OCI-LY7 (cell line): ENCODE measurements around the gene PITPNC1. TPM values are rescaled to one million over a fixed set of nuclear protein-coding genes. Genes with fewer than 3 reads are reported as not detected.
"Not testable (repeated sequence)": the region's sequence is repeated elsewhere in the genome, so short reads cannot be mapped to it uniquely, and the experiment has no call there.

ENCODE experiments used
- BruUV-seq: library from RNA; stranded (reverse); fragments of 400-500 nt; replicated peaks from 2 replicates; lab custom pipeline; 2021; lab: Mats Ljungman, UMichigan
- CTCF ChIA-PET: fragments of 300-600 bp; sonication (Branson Sonifier 250); formaldehyde crosslinking; loops from one replicate; lab custom pipeline; 2022; ENCODE audit warnings: antibody characterized with exemption; ENCODE audit not compliant: unreplicated experiment; lab: Charles Lee
- POLR2A ChIA-PET: fragments of 300-600 bp; sonication (Branson Sonifier 250); formaldehyde crosslinking; loops from one replicate; lab custom pipeline; 2022; ENCODE audit warnings: antibody characterized with exemption; lab: Charles Lee
- DNase-seq: peaks from one replicate; pipeline ENCODE4 v3.0.0-alpha.2; 2015; ENCODE audit warnings: low spot score
- H2AFZ ChIP-seq: fragments of 200-600 bp; sonication (generic), shearing (Covaris generic); 2 replicates; pipeline ENCODE4 v1.6.1; 2014; ENCODE audit warnings: mild to moderate bottlenecking, antibody characterized with exemption, low read length, moderate library complexity
- H3K27ac ChIP-seq: fragments of 200-600 bp; sonication (generic); 2 replicates; pipeline ENCODE4 v1.5.1; 2014; ENCODE audit warnings: mixed run types, low read depth, mild to moderate bottlenecking, moderate library complexity, low read length, inconsistent platforms; ENCODE audit not compliant: poor library complexity, severe bottlenecking
- H3K36me3 ChIP-seq: fragments of 200-600 bp; sonication (generic); 2 replicates; pipeline ENCODE4 v1.6.1; 2014; ENCODE audit warnings: mild to moderate bottlenecking, antibody characterized with exemption, low read length, moderate library complexity, mixed read lengths; ENCODE audit not compliant: insufficient read depth
- H3K4me1 ChIP-seq: fragments of 200-600 bp; sonication (generic); 2 replicates; pipeline ENCODE4 v1.5.1; 2014; ENCODE audit warnings: mild to moderate bottlenecking, low read length; ENCODE audit not compliant: insufficient read depth, poor library complexity, severe bottlenecking
- H3K4me2 ChIP-seq: fragments of 200-600 bp; sonication (generic); 2 replicates; pipeline ENCODE4 v1.6.1; 2014; ENCODE audit warnings: mild to moderate bottlenecking, low read length
- H3K4me3 ChIP-seq: fragments of 200-600 bp; sonication (generic); 2 replicates; pipeline ENCODE4 v1.5.1; 2014; ENCODE audit warnings: mild to moderate bottlenecking, low read depth, low read length; ENCODE audit not compliant: poor library complexity, severe bottlenecking
- H3K79me2 ChIP-seq: fragments of 200-600 bp; sonication (generic); 2 replicates; pipeline ENCODE4 v1.6.1; 2016; ENCODE audit warnings: low read depth, mild to moderate bottlenecking, low read length, moderate library complexity, mixed read lengths; ENCODE audit not compliant: insufficient read depth
- H3K9me2 ChIP-seq: fragments of 200-600 bp; sonication (generic); 2 replicates; pipeline ENCODE4 v1.6.1; 2016; ENCODE audit warnings: mild to moderate bottlenecking, low read length, mixed read lengths; ENCODE audit not compliant: insufficient read depth
- H3K9me3 ChIP-seq: fragments of 200-600 bp; sonication (generic); 2 replicates; pipeline ENCODE4 v1.6.1; 2014; ENCODE audit warnings: mild to moderate bottlenecking, mixed run types, low read length, mixed read lengths
- H4K20me1 ChIP-seq: fragments of 200-600 bp; sonication (generic); 2 replicates; pipeline ENCODE4 v1.6.1; 2014; ENCODE audit warnings: mild to moderate bottlenecking, antibody characterized with exemption, low read length, moderate library complexity, mixed read lengths; ENCODE audit not compliant: insufficient read depth
- EZH2phosphoT487 ChIP-seq: fragments of 200-600 bp; sonication (generic); IDR thresholded peaks from 2 replicates; pipeline ENCODE4 v1.6.1; 2018; ENCODE audit warnings: low read depth, borderline replicate concordance, mild to moderate bottlenecking, mixed run types, antibody characterized with exemption, low read length, moderate library complexity, mixed read lengths
- intact Hi-C: fragments of 100-400 bp; cut with micrococcal nuclease; formaldehyde crosslinking; loops from one replicate; pipeline ENCODE4 v1.10.0; 2022; ENCODE audit not compliant: unreplicated experiment
- total RNA-seq, 2 experiments: library from RNA; depleted of rRNA in 1 of 2; stranded (reverse); fragments of >200 nt in 1 of 2; shearing (Covaris generic) in 1 of 2; gene quantifications; 2 replicates each; pipeline ENCODE4 v1.2.3, GENCODE V29; 2014 to 2022
- TF ChIP-seq, protein P1 (sequence below): fragments of 200-600 bp; sonication (generic); conservative IDR thresholded peaks from 2 replicates; pipeline ENCODE4 v1.5.1; 2014; ENCODE audit warnings: mild to moderate bottlenecking, antibody characterized with exemption, low read length, moderate library complexity, mixed read lengths

Gene PITPNC1
- total RNA-seq, 2 experiments from 2014 or later, result 14.3 to 21.1 TPM

DNA sequence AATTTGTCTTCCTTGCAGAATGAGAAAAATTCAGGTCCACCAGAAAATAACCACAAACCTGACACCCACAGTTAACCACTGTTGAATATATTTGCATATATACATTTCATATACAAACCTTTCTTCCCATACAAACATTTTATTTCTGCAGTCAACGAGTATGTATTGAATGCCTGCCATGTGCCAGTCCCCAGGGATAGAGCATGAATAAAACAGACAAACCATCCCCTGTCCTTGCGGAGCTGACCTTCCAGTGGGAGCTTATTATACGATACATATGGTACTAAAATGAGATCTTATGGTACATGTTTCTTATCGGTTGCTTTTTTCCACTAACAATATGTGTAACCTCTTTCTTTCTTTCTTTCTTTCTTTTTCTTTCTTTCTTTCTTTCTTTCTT lies 116.7 kb downstream of the PITPNC1 start:
- no peak for DNase-seq
- no peaks in the 10 kb centered on the region; the same call in 1 of the 2 replicates for H4K20me1 ChIP-seq
- CTCF ChIA-PET, result no interaction called here
- POLR2A ChIA-PET, result interaction anchor here (1.1 kb wide), 1 partner anchor 10 kb away, joined by 4 read pairs; no protein-coding TSS in a partner anchor
- no peaks in the 10 kb centered on the region for H3K9me3 ChIP-seq
- no TSS peak for BruUV-seq
- intact Hi-C loops, result no loop called here
- no peak overlapping the region for H3K4me3 ChIP-seq
- no peak overlapping the region for H3K27ac ChIP-seq
- H3K4me1 ChIP-seq, result no peaks in the 10 kb centered on the region
- H3K9me2 ChIP-seq, result no peaks in the 10 kb centered on the region
- no peak for TF ChIP-seq EZH2phosphoT487
- TF ChIP-seq, protein P1, sequence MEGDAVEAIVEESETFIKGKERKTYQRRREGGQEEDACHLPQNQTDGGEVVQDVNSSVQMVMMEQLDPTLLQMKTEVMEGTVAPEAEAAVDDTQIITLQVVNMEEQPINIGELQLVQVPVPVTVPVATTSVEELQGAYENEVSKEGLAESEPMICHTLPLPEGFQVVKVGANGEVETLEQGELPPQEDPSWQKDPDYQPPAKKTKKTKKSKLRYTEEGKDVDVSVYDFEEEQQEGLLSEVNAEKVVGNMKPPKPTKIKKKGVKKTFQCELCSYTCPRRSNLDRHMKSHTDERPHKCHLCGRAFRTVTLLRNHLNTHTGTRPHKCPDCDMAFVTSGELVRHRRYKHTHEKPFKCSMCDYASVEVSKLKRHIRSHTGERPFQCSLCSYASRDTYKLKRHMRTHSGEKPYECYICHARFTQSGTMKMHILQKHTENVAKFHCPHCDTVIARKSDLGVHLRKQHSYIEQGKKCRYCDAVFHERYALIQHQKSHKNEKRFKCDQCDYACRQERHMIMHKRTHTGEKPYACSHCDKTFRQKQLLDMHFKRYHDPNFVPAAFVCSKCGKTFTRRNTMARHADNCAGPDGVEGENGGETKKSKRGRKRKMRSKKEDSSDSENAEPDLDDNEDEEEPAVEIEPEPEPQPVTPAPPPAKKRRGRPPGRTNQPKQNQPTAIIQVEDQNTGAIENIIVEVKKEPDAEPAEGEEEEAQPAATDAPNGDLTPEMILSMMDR, result no peak
- no peaks in the 10 kb centered on the region for H3K79me2 ChIP-seq
- no peak overlapping the region for H2AFZ ChIP-seq
- no peak overlapping the region for H3K4me2 ChIP-seq
- H3K36me3 ChIP-seq, result no peaks in the 10 kb centered on the region

DNA sequence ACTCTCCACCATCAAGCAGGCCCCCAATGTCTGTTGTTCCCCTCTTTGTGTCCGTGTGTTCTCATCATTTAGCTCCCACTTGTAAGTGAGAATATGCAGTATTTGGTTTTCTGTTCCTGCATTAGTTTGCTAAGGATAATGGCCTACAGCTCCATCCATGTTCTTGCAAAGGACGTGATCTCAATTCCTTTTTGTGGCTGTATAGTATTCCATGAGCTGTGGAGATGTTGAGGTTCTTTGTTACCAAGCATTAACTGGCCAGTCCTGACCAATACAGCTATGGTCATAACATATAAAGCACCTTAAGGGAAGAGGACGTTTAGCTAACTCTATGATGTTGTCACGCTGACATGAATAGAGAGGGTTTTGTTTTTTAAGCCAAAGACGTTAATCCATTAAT lies 118.5 kb downstream of the PITPNC1 start:
- H3K4me3 ChIP-seq, DNase-seq, H2AFZ ChIP-seq, H3K4me2 ChIP-seq, H3K36me3 ChIP-seq, H3K9me3 ChIP-seq, BruUV-seq, H4K20me1 ChIP-seq, intact Hi-C loops, H3K9me2 ChIP-seq, CTCF ChIA-PET, H3K4me1 ChIP-seq, H3K27ac ChIP-seq, H3K79me2 ChIP-seq: not testable (repeated sequence)
- POLR2A ChIA-PET, result interaction anchor here (0.6 kb wide), 2 partner anchors 73 to 174 kb away, joined by 3 to 4 read pairs; no protein-coding TSS in a partner anchor

DNA sequence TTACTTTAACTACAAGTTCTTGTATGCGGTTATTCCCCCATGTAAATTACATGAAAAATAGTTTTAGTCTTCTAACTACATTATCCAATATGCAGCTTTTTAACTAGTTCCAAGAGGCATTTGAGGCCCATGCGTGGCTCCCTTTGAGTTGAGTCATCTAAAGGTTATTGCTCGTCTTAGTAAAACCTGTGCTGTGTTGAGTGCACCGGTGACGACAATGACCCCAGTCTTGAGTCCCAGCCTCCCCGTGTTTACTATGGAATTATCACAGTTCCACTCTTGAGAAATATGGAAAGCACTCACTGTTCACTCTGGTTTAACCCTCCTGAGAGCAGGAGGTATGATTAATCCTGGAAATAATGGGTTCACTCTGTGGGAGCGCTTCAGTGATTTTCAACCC lies 119.2 kb downstream of the PITPNC1 start:
- Histone ChIP-seq H3K4me1 (no peaks in the 10 kb centered on the region), H3K36me3 (no peaks in the 10 kb centered on the region), H3K9me2 (no peaks in the 10 kb centered on the region), H3K4me2 (no peak overlapping the region), H2AFZ (no peak overlapping the region), H4K20me1 (no peaks in the 10 kb centered on the region; the same call in 1 of the 2 replicates), H3K27ac (no peak overlapping the region), H3K4me3 (no peak overlapping the region), H3K79me2 (no peaks in the 10 kb centered on the region), H3K9me3 (no peaks in the 10 kb centered on the region)
- ChIA-PET CTCF (no interaction called here), POLR2A (interaction anchor here (0.6 to 0.9 kb wide), 2 partner anchors 115 to 825 kb away, joined by 4 read pairs; no protein-coding TSS in a partner anchor)
- intact Hi-C loops, result no loop called here
- no peak for TF ChIP-seq EZH2phosphoT487
- TF ChIP-seq, protein P1, result no peak
- no peak for DNase-seq
- BruUV-seq, result no TSS peak
